Erythroblast (primary cell): Measurements from ENCODE around the gene PCTP.

ENCODE experiments used
- DNase-seq, 2 experiments: peaks; one replicate each; lab custom pipeline; 2025; lab: John Stamatoyannopoulos, UW
- GATA1 ChIP-seq: IDR thresholded peaks from 2 replicates; pipeline ENCODE4 v1.6.1; 2011; ENCODE audit warnings: low read depth, mild to moderate bottlenecking, control low read depth, low read length, moderate library complexity
- POLR2A ChIP-seq: IDR thresholded peaks from 2 replicates; pipeline ENCODE4 v1.6.1; 2011; ENCODE audit warnings: mild to moderate bottlenecking, low read length

The PCTP gene

GRCh38 chr17:55720919-55721836 is 29.7 kb upstream of the PCTP start:
- TF ChIP-seq GATA1: no peak
- no peak for DNase-seq

- TF ChIP-seq GATA1 (no peak), POLR2A (no peak)
These were observed 28.7 kb upstream of the PCTP start for GRCh38 chr17:55722016-55722736.

GRCh38 chr17:55722742-55723487 is 27.9 kb upstream of the PCTP start, which contains the start of gene TMEM100:
TSS of gene TMEM100 (minus strand) at chr17:55722864. CDS start at chr17:55721070, 1,794 bp downstream.
- TF ChIP-seq POLR2A: no peak
- TF ChIP-seq GATA1: no peak
- DNase-seq: no peak

More at GRCh38 chr17:55722016-55722736, 28.7 kb upstream of the PCTP start:
- DNase-seq: no peak

GRCh38 chr17:55723488-55723848 is 27.4 kb upstream of the PCTP start:
- DNase-seq: no peak
- no peak for TF ChIP-seq GATA1
- TF ChIP-seq POLR2A: no peak

GRCh38 chr17:55726440-55726839 is 24.4 kb upstream of the PCTP start:
- no peak for TF ChIP-seq POLR2A
- TF ChIP-seq GATA1: no peak
- DNase-seq: no peak

- DNase-seq: no peak
- no peak for TF ChIP-seq POLR2A
- TF ChIP-seq GATA1: no peak
These were observed 23.6 kb upstream of the PCTP start for GRCh38 chr17:55727275-55727674.

- no peak for TF ChIP-seq POLR2A
- TF ChIP-seq GATA1: no peak
- DNase-seq: no peak
These were observed 22.9 kb upstream of the PCTP start for GRCh38 chr17:55727920-55728319.

- TF ChIP-seq POLR2A (no peak), GATA1 (no peak)
- no peak for DNase-seq
These were observed 22.5 kb upstream of the PCTP start for GRCh38 chr17:55728361-55728760.

GRCh38 chr17:55728833-55729232 is 22.0 kb upstream of the PCTP start:
- no peak for DNase-seq
- no peak for TF ChIP-seq GATA1
- no peak for TF ChIP-seq POLR2A

- TF ChIP-seq GATA1 (no peak), POLR2A (no peak)
- no peak for DNase-seq
These were observed 21.4 kb upstream of the PCTP start for GRCh38 chr17:55729484-55729883.

GRCh38 chr17:55730380-55730779 is 20.5 kb upstream of the PCTP start:
- no peak for DNase-seq
- TF ChIP-seq GATA1 (no peak), POLR2A (no peak)

- TF ChIP-seq GATA1 (no peak), POLR2A (no peak)
- no peak for DNase-seq
These were observed 20.0 kb upstream of the PCTP start for GRCh38 chr17:55730808-55731207.

- no peak for TF ChIP-seq GATA1
- TF ChIP-seq POLR2A: no peak
- DNase-seq: no peak
These were observed 19.1 kb upstream of the PCTP start for GRCh38 chr17:55731586-55732250.
